Lower leg skin (tissue), 3 donors: ENCODE results near the gene WWOX.

Source experiments
- CTCF ChIP-seq, 3 donors: fragments of 450-650 bp; IDR thresholded peaks; one replicate each; pipeline ENCODE4 v1.5.1; 2016; ENCODE audit warnings: antibody characterized with exemption in 3 of 3, mild to moderate bottlenecking in 3 of 3, moderate library complexity in 2 of 3
- POLR2A ChIP-seq, 2 donors: fragments of 450-650 bp; IDR thresholded peaks; one replicate each; pipeline ENCODE4 v1.6.1; 2016 to 2017; ENCODE audit warnings: antibody characterized with exemption in 2 of 2, mild to moderate bottlenecking in 1 of 2, moderate library complexity in 1 of 2

DNA sequence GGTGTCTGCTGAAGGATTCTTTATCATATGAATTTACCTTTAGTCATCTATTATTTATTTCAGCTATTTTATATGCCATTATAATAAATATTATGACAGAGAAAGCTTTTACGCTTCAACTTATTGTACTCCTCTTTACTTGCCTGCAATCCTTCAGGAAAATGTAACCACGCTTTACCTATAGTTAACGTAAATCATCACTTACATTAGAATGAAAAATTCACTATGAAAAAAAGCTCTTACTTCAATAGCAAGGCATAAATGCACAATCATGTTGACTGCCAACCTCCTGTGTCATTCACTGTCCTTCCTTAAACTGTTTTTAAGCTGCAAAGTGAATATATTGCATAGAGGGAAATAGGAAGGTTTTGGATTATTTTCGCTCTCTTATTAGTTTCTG lies 277.9 kb downstream of the WWOX start:
- TF ChIP-seq CTCF (IDR thresholded peaks at IDR 0.05), result no peak
- TF ChIP-seq POLR2A (IDR thresholded peaks at IDR 0.05), result no peak
